RPMI7951 (cell line): Measurements from ENCODE around the gene PALLD. TPM values are rescaled to one million over a fixed set of nuclear protein-coding genes. Genes with fewer than 3 reads are reported as not detected.

Experiments
- DNase-seq: peaks from one replicate; pipeline ENCODE4 v3.0.0-alpha.2; 2012; ENCODE audit warnings: low read depth
- total RNA-seq: library from RNA; depleted of rRNA; stranded (reverse); fragments of >200 nt; shearing (Covaris generic); gene quantifications from 2 replicates; pipeline ENCODE4 v1.2.3, GENCODE V29; 2014

The PALLD gene
- total RNA-seq, 1 experiment from 2014 or later = 44.5 TPM

- DNase-seq = peak; percentile 46
Observed at GRCh38 chr4:168830777-168831512, 334.1 kb downstream of the PALLD start.

- no peak for DNase-seq
Observed at GRCh38 chr4:168831585-168831918, 334.7 kb downstream of the PALLD start.

GRCh38 chr4:168831919-168832762, 335.3 kb downstream of the PALLD start:
- DNase-seq = peak; percentile 82

- DNase-seq = peak; percentile 46
Observed at GRCh38 chr4:168832763-168833575, 336.1 kb downstream of the PALLD start.

- no peak for DNase-seq
Observed at GRCh38 chr4:168833881-168834280, 337.0 kb downstream of the PALLD start.

DNA sequence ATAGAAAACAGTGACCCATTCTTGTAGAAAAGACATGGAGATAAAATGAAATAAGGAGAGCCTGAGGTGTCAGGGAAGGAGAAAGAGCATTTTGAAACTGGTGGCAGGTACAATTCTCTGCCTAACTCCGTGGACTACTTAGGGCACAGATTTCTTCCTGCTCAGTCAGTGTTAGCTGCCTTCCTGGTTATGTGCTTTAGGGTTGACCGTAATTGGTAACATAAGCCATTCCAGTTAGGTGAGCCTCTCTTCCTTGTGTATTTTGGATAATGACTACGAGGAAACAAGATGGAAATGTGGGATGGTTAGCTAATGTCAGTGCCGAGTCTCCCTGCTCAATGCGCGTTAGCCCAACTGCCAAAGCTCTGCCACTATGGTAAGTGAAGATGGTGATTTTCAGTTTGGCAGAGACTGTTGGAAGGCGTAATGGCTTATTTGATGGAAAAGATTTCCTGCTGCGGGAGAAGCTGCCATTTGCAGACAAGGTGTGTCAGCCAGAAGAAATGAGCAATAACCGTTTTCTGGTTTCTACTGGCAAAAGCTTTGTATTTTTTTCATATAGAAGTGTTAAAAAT, 339.1 kb downstream of the PALLD start:
- no peak for DNase-seq

DNA sequence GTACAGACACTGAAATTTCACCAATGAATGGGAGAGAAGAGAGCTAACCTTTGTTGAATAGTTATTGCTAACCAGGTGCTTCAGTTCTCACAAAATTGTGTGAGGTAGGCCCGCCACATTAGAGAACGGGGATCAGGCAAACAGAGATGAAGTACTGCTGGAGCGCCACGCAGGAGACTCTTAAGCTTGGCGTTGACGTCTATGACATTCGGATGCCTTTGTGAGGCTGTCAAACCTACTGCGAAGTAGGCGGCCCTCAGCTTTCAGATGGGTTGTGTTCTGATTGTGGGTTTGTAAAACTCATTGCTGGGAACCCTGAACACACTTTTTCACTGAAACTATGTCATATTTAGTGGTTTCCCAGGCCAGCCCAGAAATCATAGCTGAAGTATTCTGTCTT, 339.6 kb downstream of the PALLD start:
- no peak for DNase-seq

- DNase-seq = no peak
Observed at GRCh38 chr4:168837922-168838321, 341.1 kb downstream of the PALLD start.

DNA sequence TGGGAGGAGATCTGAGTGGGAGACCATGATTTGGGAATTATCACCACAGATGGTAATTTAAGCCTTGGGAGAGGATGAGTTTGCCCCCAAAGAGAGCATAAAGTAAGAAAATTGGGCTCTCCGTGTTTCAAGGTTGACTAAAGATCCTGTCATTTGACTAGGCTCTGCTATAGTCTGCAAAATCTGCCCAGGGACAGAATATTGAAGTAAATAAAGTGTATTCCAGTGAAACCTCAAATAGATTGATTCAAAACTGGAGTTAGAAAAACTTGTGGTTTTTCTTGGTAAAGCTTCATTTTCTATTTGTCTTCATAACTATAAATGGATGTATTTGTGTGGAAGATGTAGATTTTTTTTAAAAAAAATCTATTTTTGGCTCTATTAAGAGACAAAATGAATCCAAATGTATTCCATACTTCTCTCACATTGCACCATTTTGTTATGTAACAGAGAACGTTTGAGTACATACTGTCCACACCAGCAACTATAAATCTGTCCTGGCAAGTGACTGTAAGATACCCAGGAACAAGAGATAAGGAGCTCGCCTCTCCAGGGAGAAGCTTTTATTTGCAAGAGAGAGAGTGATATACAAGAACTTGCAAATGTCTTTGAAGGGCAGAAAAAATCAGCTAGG, 343.0 kb downstream of the PALLD start:
- no peak for DNase-seq

- no peak for DNase-seq
Observed at GRCh38 chr4:168840392-168840763, 343.5 kb downstream of the PALLD start.

DNA sequence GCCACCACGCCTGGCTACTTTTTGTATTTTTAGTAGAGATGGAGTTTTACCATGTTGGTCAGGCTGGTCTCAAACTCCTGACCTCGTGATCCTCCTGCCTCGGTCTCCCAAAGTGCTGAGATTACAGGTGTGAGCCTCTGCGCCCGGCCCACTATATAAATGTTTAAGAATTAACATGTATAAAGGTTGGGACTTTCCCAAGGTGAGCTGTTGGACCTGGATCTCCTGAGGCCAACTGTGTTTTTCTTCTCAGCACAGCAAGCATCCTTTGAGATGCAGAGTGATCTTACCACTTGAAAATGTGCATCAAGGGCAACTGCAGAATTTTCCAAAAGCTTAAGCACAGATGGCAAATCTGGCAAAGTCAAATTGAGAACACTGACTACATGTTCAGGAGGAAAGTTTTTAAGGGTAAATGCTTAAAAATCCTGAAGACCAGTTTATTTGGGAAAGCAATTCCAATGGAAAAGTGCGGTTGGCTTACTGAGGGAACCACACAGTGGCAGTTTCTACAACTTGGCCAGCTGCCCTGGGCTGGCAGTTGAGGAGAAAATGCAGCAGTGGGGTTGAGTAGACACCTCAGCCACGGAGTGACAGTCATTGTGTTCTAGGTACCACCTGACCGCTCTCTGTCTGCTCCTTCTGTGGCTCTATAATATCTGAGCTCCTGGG, 344.3 kb downstream of the PALLD start:
- no peak for DNase-seq

DNA sequence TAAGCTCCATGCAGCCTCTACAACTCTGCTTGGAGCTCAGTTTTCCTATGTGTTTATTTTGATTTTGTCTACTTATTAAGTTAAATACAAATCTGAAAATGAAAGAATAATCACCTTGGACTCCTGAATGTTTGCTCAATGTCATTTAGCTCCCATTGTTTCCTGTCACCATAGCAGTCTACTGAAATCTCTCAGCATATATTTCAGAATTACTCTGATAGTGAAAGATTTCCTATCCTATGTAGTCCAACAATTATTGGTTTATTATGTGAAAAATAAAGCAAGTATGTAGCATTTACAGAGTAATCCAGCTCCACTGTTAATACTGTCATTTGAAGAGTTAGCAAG, 344.8 kb downstream of the PALLD start:
- no peak for DNase-seq

GRCh38 chr4:168842186-168842585, 345.3 kb downstream of the PALLD start:
- DNase-seq = no peak

DNA sequence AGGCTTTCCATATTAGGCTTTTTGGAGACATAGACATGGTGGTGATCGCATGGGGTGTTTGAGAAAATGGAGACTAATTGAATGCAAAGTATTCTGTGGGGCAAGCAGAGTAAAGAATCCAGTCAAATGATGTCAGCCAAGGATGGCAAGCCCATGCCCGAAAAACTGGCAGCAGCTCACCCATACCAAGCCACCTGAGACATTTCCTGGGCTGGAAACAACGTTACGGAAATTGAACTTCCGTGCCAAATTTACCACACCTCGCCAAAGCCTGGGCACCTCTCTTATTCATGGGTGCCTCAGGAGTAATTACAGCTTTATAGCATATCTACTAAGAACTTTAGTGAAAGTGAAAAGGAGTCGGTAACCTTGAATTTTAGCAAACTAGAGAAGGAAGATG, 346.8 kb downstream of the PALLD start:
- DNase-seq = no peak

- DNase-seq = no peak
Observed at GRCh38 chr4:168844353-168845049, 347.6 kb downstream of the PALLD start.

GRCh38 chr4:168845897-168846296, 349.0 kb downstream of the PALLD start:
- DNase-seq = no peak

DNA sequence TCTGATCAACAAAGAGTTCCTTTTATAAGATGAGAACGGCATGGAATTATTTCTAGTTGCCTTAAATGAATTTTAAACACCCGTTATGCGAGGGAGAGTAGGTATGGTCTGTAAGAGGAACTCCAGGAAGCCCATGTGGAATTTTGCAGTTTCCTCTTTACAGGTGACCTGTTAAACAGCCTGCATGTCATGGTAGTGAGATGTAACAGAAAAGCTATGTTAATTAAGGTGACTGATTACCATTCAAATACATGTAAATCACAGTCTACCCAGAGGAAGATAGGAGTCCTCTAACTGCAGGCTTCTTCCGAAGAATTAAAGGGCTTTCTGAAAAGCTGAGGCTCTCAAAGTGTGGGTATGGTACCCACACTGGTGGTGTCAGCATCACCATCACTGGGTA, 349.6 kb downstream of the PALLD start:
- no peak for DNase-seq

- peak; percentile 40 for DNase-seq
Observed at GRCh38 chr4:168847771-168848502, 351.1 kb downstream of the PALLD start.

GRCh38 chr4:168849030-168849675, 352.3 kb downstream of the PALLD start:
- DNase-seq = peak; percentile 79
